HG02884 (cell line): ENCODE results near the gene GALNT9.

ENCODE experiments used
- ATAC-seq: cut with Tn5 transposase; IDR thresholded peaks from one replicate; pipeline ENCODE4 v1.9.1; 2021; ENCODE audit warnings: mild to moderate bottlenecking, moderate library complexity; ENCODE audit not compliant: unreplicated experiment

GALNT9 gene

GRCh38 chr12:132282031-132282949 lies 47.1 kb downstream of the GALNT9 start:
- no peak for ATAC-seq

- no peak for ATAC-seq
Observed at GRCh38 chr12:132281038-132281437, 48.4 kb downstream of the GALNT9 start.

GRCh38 chr12:132280406-132280805 lies 49.0 kb downstream of the GALNT9 start:
- ATAC-seq = no peak

- ATAC-seq = no peak
Observed at GRCh38 chr12:132279930-132280329, 49.5 kb downstream of the GALNT9 start.

GRCh38 chr12:132279184-132279889 lies 50.1 kb downstream of the GALNT9 start:
- no peak for ATAC-seq

GRCh38 chr12:132278401-132279183 lies 50.8 kb downstream of the GALNT9 start:
- no peak for ATAC-seq

DNA sequence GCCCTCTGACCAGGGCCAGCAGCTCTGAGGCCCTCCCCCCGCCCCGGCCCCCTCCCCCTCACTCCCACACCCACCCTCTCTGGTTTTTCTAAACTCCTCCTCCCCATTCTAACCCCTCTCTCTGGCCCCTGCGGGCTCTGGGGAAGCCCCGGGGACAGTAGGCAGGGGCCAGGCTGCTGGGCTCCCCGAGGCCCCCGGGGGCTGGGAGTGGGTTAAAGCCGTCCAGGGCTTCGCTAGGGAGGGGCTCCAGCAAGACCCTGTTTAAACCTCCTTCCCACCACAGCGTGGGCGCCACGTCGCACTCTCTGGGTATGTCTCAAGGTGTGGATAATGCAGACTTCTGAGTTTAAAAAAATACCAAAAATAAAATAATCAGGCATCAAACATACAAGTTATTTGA lies 51.4 kb downstream of the GALNT9 start:
- no peak for ATAC-seq

DNA sequence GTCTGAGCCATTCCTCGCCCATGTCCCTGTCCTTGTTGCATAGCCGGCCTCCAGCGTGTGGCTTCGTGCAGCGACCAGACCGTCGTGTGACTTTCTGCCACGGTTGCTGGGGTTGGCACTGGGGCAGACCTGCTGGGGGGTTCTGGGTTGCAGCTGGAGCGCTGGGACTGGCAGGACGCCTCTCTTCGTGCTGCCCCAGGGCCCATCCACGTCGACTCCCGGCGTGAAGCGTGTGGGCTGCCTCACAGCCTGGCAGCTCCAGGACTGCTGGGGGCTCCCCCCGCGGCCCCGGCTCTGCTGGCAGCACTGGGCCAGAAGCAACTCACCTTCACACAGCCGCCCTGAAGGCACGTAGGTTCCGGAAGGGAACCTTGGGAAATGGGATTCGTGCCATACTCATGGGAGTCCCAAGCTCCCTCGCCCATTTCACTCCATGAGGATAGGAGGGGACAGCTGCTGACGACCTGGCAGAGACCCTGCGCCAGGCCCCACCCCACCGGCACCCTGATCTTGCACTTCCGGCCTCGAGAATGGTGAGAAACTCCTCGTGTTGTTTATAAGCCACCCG lies 51.9 kb downstream of the GALNT9 start:
- no peak for ATAC-seq

- ATAC-seq = no peak
Observed at GRCh38 chr12:132276827-132277373, 52.5 kb downstream of the GALNT9 start.

DNA sequence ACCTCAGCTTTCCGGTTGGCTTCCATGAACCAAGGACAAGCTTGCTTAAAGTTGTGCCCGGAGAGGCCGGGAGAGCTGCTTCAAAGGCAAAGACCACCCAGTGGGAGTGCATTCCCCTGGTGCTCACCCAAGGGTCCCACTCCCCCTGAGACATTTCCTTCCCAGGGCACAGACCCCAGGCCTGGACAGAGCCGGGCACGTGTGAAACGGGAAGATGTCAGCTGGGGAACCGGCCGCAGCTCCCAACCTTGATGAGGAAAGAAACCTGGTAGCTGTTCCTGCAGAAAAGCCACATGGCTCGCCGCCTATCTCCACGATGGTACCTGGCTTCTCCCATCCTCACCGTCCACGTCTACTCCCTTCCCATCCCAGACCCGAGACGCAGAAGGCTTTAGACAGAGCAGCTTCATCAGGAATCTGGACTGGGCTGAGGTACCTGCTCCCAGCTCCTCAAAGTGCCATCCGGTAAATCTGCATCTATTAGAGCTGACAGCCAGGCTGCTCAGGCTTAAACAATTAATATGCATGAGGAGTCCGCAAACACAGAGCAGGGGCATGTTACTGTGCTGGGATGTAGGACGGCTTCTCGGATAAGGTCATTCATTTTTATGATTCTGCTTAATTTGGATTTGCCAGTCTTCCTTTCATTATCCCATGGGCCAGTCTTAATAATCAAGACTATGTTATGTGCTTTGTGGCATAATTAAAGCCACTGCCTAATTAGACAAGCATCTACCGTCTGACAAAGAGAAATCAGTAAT lies 53.1 kb downstream of the GALNT9 start:
- ATAC-seq = no peak

DNA sequence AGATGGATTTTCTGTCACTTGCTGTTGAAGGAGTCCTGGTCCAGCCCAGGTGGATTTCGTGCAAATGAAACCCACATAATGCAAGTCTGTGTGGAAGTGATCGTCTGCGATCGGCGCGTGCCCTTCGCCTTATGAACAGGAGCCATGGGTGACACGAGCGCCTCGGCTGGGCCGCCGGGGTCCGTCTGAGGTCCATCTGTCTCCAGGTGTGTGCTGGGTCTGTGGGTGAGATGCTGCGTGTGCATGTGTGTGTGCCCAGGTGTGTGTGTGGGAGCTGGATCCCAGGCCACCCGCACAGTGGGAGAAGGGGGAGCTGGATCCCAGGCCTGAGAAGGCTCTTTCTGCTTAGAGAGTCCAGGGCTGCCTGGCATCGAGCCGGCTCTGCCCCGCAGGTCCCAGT lies 53.8 kb downstream of the GALNT9 start:
- no peak for ATAC-seq

- no peak for ATAC-seq
Observed at GRCh38 chr12:132275110-132275531, 54.3 kb downstream of the GALNT9 start.

DNA sequence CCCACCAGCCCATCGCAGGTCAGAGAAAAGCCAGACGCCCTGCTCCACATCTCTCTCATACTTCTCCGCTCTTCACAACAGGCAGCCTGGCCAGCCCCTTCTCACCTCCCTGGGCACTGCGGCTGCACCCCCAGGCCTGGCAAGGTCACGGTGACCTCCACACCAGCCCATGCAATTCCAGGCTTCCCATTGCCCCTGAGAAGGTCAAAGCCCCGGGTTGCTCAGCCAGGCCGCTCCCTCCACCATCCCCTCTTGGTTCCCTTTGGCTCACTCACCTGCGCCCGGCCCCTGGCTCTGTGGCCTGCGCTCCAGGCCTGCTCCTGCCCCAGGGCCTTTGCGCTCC lies 55.4 kb downstream of the GALNT9 start:
- ATAC-seq = no peak

- no peak for ATAC-seq
Observed at GRCh38 chr12:132272711-132273110, 56.7 kb downstream of the GALNT9 start.

- no peak for ATAC-seq
Observed at GRCh38 chr12:132271755-132272092, 57.7 kb downstream of the GALNT9 start.

DNA sequence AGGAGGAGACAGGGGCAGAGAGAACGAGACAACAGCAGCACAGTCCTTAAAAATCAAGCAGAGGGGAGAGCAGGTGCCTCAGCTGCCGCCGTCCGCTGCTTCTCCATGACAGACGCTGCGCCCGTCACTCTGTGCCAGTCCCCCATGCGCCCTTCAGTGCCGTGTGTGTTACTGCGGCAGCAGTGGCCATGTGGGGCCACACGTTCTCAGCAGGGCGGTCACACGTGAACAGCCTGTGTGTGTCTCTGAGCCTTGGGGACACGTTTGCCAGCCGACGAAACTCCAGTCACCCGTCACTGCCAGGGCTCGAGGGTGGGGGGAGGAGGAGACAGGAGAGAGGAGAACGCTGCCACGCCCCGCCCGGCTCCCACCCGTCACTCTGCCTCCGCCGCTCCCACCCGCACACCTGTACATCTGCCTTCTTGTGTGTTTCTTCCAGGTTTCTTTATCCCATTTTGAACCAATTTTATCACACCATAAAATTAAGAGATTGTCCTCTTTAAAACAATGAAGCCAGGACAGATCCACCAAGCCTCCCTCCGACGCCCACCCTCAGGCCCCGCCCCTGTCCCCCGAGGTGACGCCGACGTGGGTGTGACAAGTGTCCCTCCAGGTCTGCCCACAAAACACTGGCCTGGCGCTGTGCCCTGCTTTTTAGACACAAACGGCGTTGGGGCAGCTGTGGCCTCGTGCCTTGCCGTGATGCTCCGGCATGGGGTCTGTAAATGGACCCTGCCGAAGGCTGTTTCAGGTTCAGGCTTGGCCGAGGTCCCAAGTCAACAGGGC lies 58.2 kb downstream of the GALNT9 start:
- ATAC-seq = no peak

- no peak for ATAC-seq
Observed at GRCh38 chr12:132270516-132270915, 58.9 kb downstream of the GALNT9 start.

DNA sequence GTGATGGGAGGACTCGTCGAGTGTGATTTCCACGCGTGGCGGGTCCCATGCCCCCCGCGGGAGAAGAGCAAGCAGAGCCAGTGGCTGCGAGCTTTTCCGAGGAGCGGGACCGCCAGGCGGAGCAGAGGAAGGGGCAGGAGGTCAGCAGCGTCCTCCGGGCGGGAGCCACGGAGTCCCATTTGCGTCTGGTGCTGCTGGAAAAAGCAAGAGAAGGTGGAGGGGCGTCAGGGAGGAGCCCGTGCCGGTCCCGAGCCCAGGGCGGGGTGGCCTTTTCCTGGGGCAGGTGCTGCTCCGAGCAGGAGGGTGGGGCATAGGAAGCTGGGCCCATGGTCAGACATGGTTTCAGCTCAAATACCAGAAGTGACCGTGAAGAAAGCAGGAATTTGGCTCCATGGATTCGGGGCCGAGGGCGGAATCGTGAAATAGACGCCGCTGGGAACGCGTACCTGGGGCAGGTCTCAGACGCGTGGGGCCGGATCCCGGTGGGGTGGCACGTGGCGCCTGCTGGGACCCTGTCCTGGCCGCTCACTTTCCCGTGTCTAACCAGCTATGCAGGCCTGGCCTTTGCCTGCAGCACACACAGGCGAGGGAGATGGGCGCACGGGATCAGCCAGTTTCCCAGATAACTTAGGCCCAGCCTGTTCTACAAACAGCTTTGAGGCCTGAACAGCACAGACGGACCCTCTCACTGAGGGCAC lies 60.0 kb downstream of the GALNT9 start:
- no peak for ATAC-seq

GRCh38 chr12:132268674-132269073 lies 60.7 kb downstream of the GALNT9 start:
- ATAC-seq = no peak
